ENCODE data around the gene ALG11. TPM values are rescaled to one million over a fixed set of nuclear protein-coding genes. Genes with fewer than 3 reads are reported as not detected.

The ALG11 gene, protein sequence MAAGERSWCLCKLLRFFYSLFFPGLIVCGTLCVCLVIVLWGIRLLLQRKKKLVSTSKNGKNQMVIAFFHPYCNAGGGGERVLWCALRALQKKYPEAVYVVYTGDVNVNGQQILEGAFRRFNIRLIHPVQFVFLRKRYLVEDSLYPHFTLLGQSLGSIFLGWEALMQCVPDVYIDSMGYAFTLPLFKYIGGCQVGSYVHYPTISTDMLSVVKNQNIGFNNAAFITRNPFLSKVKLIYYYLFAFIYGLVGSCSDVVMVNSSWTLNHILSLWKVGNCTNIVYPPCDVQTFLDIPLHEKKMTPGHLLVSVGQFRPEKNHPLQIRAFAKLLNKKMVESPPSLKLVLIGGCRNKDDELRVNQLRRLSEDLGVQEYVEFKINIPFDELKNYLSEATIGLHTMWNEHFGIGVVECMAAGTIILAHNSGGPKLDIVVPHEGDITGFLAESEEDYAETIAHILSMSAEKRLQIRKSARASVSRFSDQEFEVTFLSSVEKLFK
- 1 to 10 TPM; 2.3 to 2.9 TPM for polyA plus RNA-seq

DNA sequence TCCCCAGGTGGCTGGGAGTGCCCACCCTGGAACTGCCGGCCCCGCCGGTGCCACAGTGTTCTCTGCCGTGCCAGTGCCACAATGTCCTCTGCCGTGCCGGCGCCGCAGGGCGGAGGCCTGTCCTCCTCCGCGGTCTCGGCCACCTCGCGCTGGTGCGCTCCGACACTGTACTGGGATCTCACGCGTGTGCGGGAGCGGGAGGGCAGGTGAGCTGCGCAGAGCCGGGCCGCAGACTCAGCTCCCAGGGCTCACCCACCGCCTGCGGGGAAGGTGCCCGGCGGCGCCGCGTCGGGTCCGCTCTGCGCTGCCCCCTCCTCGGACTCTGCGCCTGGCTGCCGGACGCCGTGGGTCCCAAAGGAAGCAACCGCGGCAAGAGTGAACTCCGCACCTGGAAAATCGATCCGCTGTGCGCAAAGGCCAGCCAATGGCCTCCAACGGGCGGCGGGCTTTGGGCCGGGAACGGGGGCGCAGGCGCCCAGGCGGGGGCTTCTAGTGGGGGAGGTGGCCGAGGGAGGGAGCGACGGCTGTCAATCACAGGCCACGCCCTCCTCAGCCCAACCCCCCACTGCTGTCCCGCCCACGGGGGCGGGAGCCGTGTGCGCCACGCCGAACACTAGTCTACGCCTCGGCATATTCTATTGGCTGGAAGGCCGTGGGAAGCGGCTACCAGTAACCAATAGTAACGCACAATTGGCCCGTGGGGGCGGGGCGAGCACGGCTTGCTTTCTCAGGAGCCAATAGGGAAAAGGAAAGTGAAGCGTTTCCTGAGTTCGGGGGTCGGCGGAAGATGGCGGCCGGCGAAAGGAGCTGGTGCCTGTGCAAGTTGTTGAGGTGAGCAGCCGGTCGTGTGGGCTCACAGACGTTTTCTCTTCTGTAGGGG is at the start of gene ALG11:
Gene ALG11 (plus strand): TSS at position 767 of the 880 bp plus-strand sequence. CDS start 21 bp downstream, at position 788.
- Histone ChIP-seq H3K9me3 (ENCODE audit: control insufficient read depth in 2 of 2, insufficient read depth in 1 of 2, low read depth in 1 of 2, low read length in 1 of 2) (no peaks in the 10 kb centered on the region), H3K4me3 (ENCODE audit: low read depth in 1 of 2, low read length in 2 of 2) (peak within 1 kb of the TSS; percentile 82 to 90), H3K27me3 (ENCODE audit: control insufficient read depth in 1 of 2, insufficient read depth in 2 of 2, low read length in 2 of 2) (no peaks in the 10 kb centered on the region), H3K4me1 (ENCODE audit: control insufficient read depth in 2 of 2, insufficient read depth in 2 of 2, low read length in 1 of 2) (no peaks in the 10 kb centered on the region), H3K36me3 (ENCODE audit: control insufficient read depth in 2 of 2, insufficient read depth in 2 of 2, low read length in 1 of 2) (no peaks in the 10 kb centered on the region), H3K27ac (ENCODE audit: low read depth in 2 of 2, low read length in 1 of 2) (peak within 1 kb of the TSS; percentile 29 to 74)
- 0 to 1% methylated on average over 76 to 82 of the region's 82 CpGs for WGBS, 2 donors

DNA sequence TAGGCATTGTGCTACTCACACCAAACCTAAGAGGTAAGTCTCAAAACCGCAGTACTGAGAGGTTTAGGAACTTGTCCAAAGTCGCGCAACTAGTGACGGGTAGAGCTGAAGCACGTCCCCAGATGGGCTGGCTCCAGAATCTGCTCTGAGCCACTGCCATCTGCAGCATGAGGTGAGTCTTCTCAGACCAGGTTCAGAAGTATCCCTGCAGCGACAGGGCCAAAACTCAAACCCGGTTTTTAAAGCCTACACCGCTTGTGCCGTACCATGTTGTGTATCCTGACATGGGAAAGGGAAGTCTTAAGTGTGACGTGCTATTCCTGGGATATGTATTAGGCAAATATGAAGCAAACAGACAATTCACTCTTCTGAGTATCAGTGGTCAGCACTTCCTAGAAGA is 46.0 kb upstream of the ALG11 start:
- Histone ChIP-seq H3K9me3 (ENCODE audit: control insufficient read depth in 2 of 2, insufficient read depth in 1 of 2, low read depth in 1 of 2, low read length in 1 of 2) (no peaks in the 10 kb centered on the region), H3K27me3 (ENCODE audit: control insufficient read depth in 1 of 2, insufficient read depth in 2 of 2, low read length in 2 of 2) (no peaks in the 10 kb centered on the region), H3K27ac (ENCODE audit: low read depth in 2 of 2, low read length in 1 of 2) (no peak overlapping the region), H3K4me3 (ENCODE audit: low read depth in 1 of 2, low read length in 2 of 2) (no peak overlapping the region), H3K4me1 (ENCODE audit: control insufficient read depth in 2 of 2, insufficient read depth in 2 of 2, low read length in 1 of 2) (no peaks in the 10 kb centered on the region), H3K36me3 (ENCODE audit: control insufficient read depth in 2 of 2, insufficient read depth in 2 of 2, low read length in 1 of 2) (no peaks in the 10 kb centered on the region)
- WGBS, 2 donors = 89 to 92% methylated on average over 10 of the region's 10 CpGs

DNA sequence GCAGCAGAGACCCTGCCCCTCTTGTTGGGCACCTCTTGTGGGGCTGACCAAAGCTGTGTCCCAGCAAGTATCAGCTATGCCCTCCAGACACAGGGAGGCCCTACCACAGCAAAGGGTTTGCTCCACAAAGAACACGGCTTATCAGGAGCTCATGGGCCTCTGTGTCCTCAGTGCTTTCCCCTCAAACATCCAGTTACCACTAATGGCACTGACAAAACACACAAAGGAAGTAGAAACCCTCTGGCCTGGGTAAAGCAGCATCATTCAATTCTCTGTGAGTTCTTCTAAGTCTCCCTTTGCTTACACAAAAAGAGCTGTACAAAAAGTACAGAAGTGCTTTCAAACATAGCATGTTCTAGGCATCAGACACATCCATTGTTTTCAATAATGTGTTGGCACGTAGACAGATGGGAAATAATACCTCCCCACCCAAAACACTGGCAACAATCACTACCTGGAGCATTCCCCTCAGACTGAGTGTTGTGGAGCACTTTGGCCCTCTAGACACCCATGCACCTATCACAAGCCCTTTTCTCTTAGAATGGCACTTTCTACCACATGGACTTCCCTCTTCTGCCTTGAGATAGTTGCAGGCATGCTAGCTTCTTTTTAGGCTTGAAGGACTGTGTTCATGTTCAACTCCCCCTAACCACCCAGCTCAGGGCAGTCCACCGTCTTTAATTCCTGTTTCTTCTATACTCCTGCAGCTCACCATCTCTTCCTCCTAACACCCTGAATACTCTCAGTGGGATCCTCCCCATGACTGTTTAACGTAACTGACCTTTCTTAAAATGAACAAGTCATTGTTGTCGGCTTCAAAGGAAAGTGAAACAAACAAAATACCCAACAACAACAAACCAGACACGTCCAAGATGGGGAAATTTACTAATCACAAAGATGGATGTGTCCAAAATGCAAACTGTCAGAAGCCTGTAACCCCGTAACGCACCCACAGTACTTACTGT is 44.4 kb upstream of the ALG11 start:
- no peaks in the 10 kb centered on the region for H3K27me3 ChIP-seq (ENCODE audit: control insufficient read depth in 1 of 2, insufficient read depth in 2 of 2, low read length in 2 of 2)
- H3K4me3 ChIP-seq (ENCODE audit: low read depth in 1 of 2, low read length in 2 of 2) = no peak overlapping the region
- 73 to 76% methylated on average over 8 of the region's 8 CpGs for WGBS, 2 donors
- H3K27ac ChIP-seq (ENCODE audit: low read depth in 2 of 2, low read length in 1 of 2) = peak overlapping the region in 1 of 2 donors; percentile 18
- no peaks in the 10 kb centered on the region for H3K9me3 ChIP-seq (ENCODE audit: control insufficient read depth in 2 of 2, insufficient read depth in 1 of 2, low read depth in 1 of 2, low read length in 1 of 2)
- H3K36me3 ChIP-seq (ENCODE audit: control insufficient read depth in 2 of 2, insufficient read depth in 2 of 2, low read length in 1 of 2) = no peaks in the 10 kb centered on the region
- H3K4me1 ChIP-seq (ENCODE audit: control insufficient read depth in 2 of 2, insufficient read depth in 2 of 2, low read length in 1 of 2) = no peaks in the 10 kb centered on the region

DNA sequence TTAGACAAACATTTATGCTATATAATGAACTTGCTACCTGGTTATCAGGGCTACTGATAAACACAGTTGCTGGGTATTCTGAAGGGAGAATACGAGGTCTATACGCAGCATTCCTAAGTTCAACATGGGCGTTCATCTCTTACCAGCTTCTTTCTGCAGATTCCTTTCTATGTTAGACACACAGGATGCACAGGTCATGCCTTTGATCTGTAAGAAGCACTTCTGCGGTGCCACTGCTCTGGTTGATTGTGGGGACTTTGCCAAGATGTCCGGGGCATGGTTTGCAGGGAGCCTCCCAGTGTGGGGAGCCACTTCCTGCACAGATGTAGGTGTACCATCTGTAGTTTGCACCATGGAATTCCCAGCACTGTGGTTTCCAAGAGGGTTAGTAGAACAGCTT is 41.8 kb upstream of the ALG11 start:
- WGBS, 2 donors = 55 to 65% methylated on average over 5 of the region's 5 CpGs
- Histone ChIP-seq H3K4me3 (ENCODE audit: low read depth in 1 of 2, low read length in 2 of 2) (no peak overlapping the region), H3K36me3 (ENCODE audit: control insufficient read depth in 2 of 2, insufficient read depth in 2 of 2, low read length in 1 of 2) (peaks cover 0 to 2% of the 10 kb centered on the region in 2 donors), H3K27ac (ENCODE audit: low read depth in 2 of 2, low read length in 1 of 2) (no peak overlapping the region), H3K27me3 (ENCODE audit: control insufficient read depth in 1 of 2, insufficient read depth in 2 of 2, low read length in 2 of 2) (no peaks in the 10 kb centered on the region), H3K9me3 (ENCODE audit: control insufficient read depth in 2 of 2, insufficient read depth in 1 of 2, low read depth in 1 of 2, low read length in 1 of 2) (no peaks in the 10 kb centered on the region), H3K4me1 (ENCODE audit: control insufficient read depth in 2 of 2, insufficient read depth in 2 of 2, low read length in 1 of 2) (no peaks in the 10 kb centered on the region)

DNA sequence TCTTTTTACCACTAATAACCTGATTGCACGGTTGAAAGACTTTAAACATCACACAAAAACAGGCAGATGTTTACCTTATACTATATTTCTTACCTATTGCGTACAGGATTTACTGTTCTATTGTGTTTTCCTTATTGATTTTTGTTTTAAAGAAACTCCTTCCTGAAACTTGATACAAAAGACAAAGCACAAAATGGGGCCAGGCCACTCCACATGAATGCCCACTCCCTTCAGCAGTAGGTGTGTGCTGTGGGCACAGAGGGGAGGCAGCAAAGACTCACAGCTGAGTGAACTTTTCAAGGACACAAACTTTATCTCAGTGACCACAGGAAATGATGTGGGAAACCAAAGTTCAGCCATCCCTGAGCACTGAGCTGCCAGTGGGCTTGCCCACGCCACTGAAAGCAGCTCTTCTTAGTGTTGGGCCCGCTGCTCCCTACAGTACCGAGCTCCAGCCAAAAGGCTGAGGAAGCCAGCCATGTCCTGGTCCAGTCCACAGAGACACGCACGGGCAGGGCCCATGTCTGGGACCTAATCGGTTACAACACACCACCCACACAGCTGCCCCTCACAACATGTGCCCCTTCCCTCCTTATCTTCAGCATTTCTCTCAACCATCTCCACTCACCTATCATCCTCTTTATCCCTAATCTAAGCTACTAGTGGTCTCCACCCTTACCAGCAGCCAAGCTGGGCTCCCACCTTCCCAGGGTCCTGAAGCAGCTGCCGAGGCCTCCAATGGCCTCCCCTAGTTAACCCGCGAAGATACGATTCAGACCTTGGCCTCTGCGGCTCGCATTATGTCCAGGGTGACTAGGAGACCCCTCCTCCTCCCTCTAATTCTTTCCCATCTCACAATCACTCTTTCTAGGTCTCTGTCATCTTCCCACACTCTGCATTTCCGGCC is 40.4 kb upstream of the ALG11 start:
- Histone ChIP-seq H3K27ac (ENCODE audit: low read depth in 2 of 2, low read length in 1 of 2) (no peak overlapping the region), H3K4me3 (ENCODE audit: low read depth in 1 of 2, low read length in 2 of 2) (no peak overlapping the region)
- 95 to 96% methylated on average over 15 of the region's 15 CpGs for WGBS, 2 donors

DNA sequence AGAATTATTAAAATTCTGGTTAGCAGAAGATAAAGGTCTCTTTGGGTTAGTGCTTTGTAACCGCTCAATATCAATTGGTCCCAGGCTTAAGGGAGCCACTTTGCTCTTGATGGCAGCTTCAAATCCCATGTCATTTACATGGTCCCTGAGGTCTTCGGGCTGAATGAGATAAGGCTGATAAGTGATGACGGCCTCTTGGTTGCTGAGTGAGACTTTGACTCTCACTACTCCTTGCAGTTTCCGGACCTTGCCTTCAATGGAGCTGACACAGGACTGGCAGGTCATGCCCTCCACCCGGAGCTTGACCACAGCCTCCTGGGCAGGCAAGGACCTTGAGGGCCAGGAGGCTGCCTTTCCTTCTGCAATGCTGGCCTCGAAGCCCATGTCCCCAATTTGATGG is 37.7 kb upstream of the ALG11 start:
- 89 to 91% methylated on average over 6 of the region's 6 CpGs for WGBS, 2 donors
- no peaks in the 10 kb centered on the region for H3K4me1 ChIP-seq (ENCODE audit: control insufficient read depth in 2 of 2, insufficient read depth in 2 of 2, low read length in 1 of 2)
- no peaks in the 10 kb centered on the region for H3K9me3 ChIP-seq (ENCODE audit: control insufficient read depth in 2 of 2, insufficient read depth in 1 of 2, low read depth in 1 of 2, low read length in 1 of 2)
- H3K4me3 ChIP-seq (ENCODE audit: low read depth in 1 of 2, low read length in 2 of 2) = no peak overlapping the region
- H3K27ac ChIP-seq (ENCODE audit: low read depth in 2 of 2, low read length in 1 of 2) = no peak overlapping the region
- peaks cover 0 to 2% of the 10 kb centered on the region in 2 donors for H3K36me3 ChIP-seq (ENCODE audit: control insufficient read depth in 2 of 2, insufficient read depth in 2 of 2, low read length in 1 of 2)
- no peaks in the 10 kb centered on the region for H3K27me3 ChIP-seq (ENCODE audit: control insufficient read depth in 1 of 2, insufficient read depth in 2 of 2, low read length in 2 of 2)

More for the DNA sequence above, 40.4 kb upstream of the ALG11 start:
- Histone ChIP-seq H3K27me3 (ENCODE audit: control insufficient read depth in 1 of 2, insufficient read depth in 2 of 2, low read length in 2 of 2) (no peaks in the 10 kb centered on the region), H3K4me1 (ENCODE audit: control insufficient read depth in 2 of 2, insufficient read depth in 2 of 2, low read length in 1 of 2) (no peaks in the 10 kb centered on the region), H3K9me3 (ENCODE audit: control insufficient read depth in 2 of 2, insufficient read depth in 1 of 2, low read depth in 1 of 2, low read length in 1 of 2) (no peaks in the 10 kb centered on the region), H3K36me3 (ENCODE audit: control insufficient read depth in 2 of 2, insufficient read depth in 2 of 2, low read length in 1 of 2) (peaks cover 0 to 2% of the 10 kb centered on the region in 2 donors)

DNA sequence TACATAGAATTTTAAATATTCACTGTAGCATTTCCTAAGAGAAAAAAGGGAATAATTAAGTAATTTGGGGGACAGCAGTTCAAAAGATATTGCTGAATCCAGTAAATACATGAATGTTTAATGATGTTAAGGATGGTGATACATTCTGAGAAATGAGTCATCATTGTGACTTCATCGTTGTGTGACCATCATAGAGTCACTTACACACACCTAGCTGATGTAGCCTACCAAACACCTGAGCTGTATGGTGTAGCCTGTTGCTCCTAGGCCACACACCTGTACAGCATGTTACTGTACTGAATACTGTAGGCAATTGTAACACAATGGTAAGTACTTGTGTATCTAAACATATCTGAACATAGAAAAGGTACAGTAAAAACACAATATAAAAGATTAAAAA is 35.8 kb upstream of the ALG11 start:
- H3K27me3 ChIP-seq (ENCODE audit: control insufficient read depth in 1 of 2, insufficient read depth in 2 of 2, low read length in 2 of 2) = no peaks in the 10 kb centered on the region
- H3K27ac ChIP-seq (ENCODE audit: low read depth in 2 of 2, low read length in 1 of 2) = no peak overlapping the region
- H3K36me3 ChIP-seq (ENCODE audit: control insufficient read depth in 2 of 2, insufficient read depth in 2 of 2, low read length in 1 of 2) = peaks cover 0 to 2% of the 10 kb centered on the region in 2 donors
- H3K4me1 ChIP-seq (ENCODE audit: control insufficient read depth in 2 of 2, insufficient read depth in 2 of 2, low read length in 1 of 2) = no peaks in the 10 kb centered on the region
- H3K4me3 ChIP-seq (ENCODE audit: low read depth in 1 of 2, low read length in 2 of 2) = no peak overlapping the region
- WGBS, 2 donors = 19 to 32% methylated on average over 1 of the region's 1 CpG
- no peaks in the 10 kb centered on the region for H3K9me3 ChIP-seq (ENCODE audit: control insufficient read depth in 2 of 2, insufficient read depth in 1 of 2, low read depth in 1 of 2, low read length in 1 of 2)

DNA sequence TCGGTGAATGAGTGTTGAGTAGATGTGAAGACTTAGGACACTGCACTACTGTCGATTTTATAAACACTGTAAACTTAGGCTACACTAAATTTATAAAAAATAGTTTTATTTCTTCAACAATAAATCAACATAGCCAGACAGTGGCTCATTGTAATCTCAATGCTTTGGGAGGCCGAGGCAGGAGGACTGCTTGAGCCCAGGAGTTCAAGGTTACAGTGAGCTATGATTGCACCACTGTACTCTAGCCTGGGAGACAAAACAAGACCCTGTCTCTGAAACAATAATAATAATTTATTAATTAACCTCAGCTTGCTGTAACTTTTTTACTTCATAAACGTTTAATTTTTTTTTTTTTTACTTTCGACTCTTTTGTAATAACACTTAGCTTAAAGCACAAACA is 35.3 kb upstream of the ALG11 start:
- no peak overlapping the region for H3K27ac ChIP-seq (ENCODE audit: low read depth in 2 of 2, low read length in 1 of 2)
- peaks cover 0 to 2% of the 10 kb centered on the region in 2 donors for H3K36me3 ChIP-seq (ENCODE audit: control insufficient read depth in 2 of 2, insufficient read depth in 2 of 2, low read length in 1 of 2)
- 84 to 87% methylated on average over 5 of the region's 5 CpGs for WGBS, 2 donors
- H3K27me3 ChIP-seq (ENCODE audit: control insufficient read depth in 1 of 2, insufficient read depth in 2 of 2, low read length in 2 of 2) = no peaks in the 10 kb centered on the region
- no peak overlapping the region for H3K4me3 ChIP-seq (ENCODE audit: low read depth in 1 of 2, low read length in 2 of 2)
- no peaks in the 10 kb centered on the region for H3K9me3 ChIP-seq (ENCODE audit: control insufficient read depth in 2 of 2, insufficient read depth in 1 of 2, low read depth in 1 of 2, low read length in 1 of 2)
- no peaks in the 10 kb centered on the region for H3K4me1 ChIP-seq (ENCODE audit: control insufficient read depth in 2 of 2, insufficient read depth in 2 of 2, low read length in 1 of 2)
